Activated T-helper 2 cell treated with anti-CD3 and anti-CD28 coated beads, Interferon-gamma antibody, Interleukin-2, Interleukin-4, amounts not matched to agents 10 μg/mL and 5 μg/mL and 100 μg/mL, durations not matched to agents 14 hours and 24 hours and 36 hours (primary cell): Measurements from ENCODE around the gene GNG3. TPM values are rescaled to one million over a fixed set of nuclear protein-coding genes. Genes with fewer than 3 reads are reported as not detected.

Source experiments
- DNase-seq: peaks from one replicate; pipeline ENCODE4 v3.0.0; 2021; ENCODE audit warnings: low spot score
- H3K27ac Mint-ChIP-seq: one replicate; pipeline ENCODE4 v1.8.0; 2021; ENCODE audit warnings: mixed read lengths
- H3K27me3 Mint-ChIP-seq: one replicate; pipeline ENCODE4 v1.8.0; 2021; ENCODE audit warnings: low read depth, mixed read lengths
- H3K36me3 Mint-ChIP-seq: one replicate; pipeline ENCODE4 v1.8.0; 2021; ENCODE audit warnings: low read depth, mixed read lengths
- H3K4me1 Mint-ChIP-seq: one replicate; pipeline ENCODE4 v1.8.0; 2021; ENCODE audit warnings: low read depth, mixed read lengths
- H3K4me3 Mint-ChIP-seq: one replicate; pipeline ENCODE4 v1.8.0; 2021; ENCODE audit warnings: low read depth, mild to moderate bottlenecking, moderate library complexity, mixed read lengths
- H3K9me3 Mint-ChIP-seq: one replicate; pipeline ENCODE4 v1.8.0; 2021; ENCODE audit warnings: mixed read lengths
- intact Hi-C: fragments of 100-400 bp; cut with micrococcal nuclease; formaldehyde crosslinking; loops from one replicate; pipeline ENCODE4 v1.15.1; 2023
- total RNA-seq: library from RNA; stranded (reverse); gene quantifications from 2 replicates; pipeline ENCODE4 v1.2.3, GENCODE V29; 2022

Gene GNG3
- total RNA-seq, 1 donor from 2014 or later = not detected

DNA sequence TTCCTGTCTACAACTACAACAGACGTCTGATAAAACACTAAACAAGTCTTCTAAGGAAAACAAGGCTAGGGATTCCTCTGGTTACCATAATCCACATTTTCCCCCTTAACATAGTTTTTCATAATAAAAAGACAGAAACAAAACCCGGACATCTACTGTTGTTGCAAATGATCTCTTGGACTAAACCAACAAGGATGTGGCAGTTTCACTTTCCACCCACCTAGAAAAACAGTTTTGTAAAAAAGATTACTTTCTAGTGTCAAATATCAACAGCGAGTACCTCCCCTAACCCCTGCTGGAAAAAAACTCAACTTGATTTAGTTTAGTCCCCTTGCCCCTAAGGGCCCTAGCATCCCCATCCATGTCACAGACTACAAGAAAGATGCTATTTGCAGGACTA is 5.4 kb downstream of the GNG3 start:
- H3K4me3 Mint-ChIP-seq = peak overlapping the region; percentile 27
- H3K4me1 Mint-ChIP-seq = peaks cover 58% of the 10 kb centered on the region
- peaks cover 74% of the 10 kb centered on the region for H3K36me3 Mint-ChIP-seq
- peak overlapping the region; percentile 87 for H3K27ac Mint-ChIP-seq
- intact Hi-C loops = loop anchor here (2.0 kb wide), 1 partner anchor 42 kb away; the partner anchor contains the start of gene UQCC3
- no peak for DNase-seq
- no peaks in the 10 kb centered on the region for H3K9me3 Mint-ChIP-seq
- no peaks in the 10 kb centered on the region for H3K27me3 Mint-ChIP-seq

- no peak for DNase-seq
- no peaks in the 10 kb centered on the region for H3K9me3 Mint-ChIP-seq
- peak overlapping the region; percentile 24 for H3K4me3 Mint-ChIP-seq
- peaks cover 78% of the 10 kb centered on the region for H3K36me3 Mint-ChIP-seq
- peaks cover 57% of the 10 kb centered on the region for H3K4me1 Mint-ChIP-seq
- no peaks in the 10 kb centered on the region for H3K27me3 Mint-ChIP-seq
- peak overlapping the region; percentile 87 for H3K27ac Mint-ChIP-seq
- intact Hi-C loops = loop anchor here (2.0 kb wide), 1 partner anchor 43 kb away; the partner anchor contains the start of gene UQCC3
Measured at GRCh38 chr11:62713343-62713742, 5.9 kb downstream of the GNG3 start.

DNA sequence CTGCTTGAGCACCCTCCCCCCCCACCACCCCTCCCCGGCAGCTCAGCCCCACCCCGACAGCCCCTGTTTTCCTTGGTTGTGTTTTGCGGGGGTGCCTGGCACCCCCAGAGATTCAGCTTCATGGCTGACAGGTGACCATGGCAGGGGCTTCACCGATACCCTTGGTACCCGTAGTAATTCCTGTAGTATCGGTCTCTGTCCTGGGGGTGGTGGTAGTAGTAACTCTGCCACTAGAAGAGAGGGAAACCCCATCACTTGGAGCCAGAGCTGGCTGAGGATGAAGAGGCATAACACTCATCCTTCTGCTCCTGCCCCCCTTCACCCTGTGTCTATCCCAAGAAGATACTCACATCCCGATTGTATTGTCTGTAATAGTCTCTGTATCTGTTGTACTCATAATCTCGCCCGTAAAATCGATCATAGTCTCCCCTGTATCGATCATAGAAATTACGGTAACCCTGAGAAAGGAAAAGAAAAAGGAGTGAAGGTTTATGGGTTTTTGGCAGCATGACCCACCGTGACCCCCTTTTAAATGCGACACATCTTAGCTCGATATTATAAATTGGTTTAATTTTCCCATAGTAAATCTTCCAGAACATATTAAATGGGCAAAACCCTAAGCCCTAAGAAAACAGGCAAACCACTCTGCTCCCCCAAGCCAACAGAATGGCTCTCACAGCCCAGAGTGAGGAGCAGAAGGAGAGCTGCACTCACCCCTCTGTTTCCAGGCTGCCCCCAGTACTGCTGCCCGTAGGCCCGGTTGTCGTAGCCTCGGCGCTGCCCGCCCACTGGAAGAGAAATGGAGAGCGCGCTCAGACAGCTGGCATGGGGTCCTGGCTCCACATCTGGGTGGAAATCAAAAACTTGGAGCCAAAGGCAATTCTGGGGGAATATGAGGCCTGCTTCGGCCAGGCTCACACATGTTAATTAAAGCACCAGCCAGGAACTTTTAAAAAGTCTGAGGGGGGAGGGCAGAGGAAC is 8.0 kb downstream of the GNG3 start:
- Mint-ChIP-seq H3K4me1 (peaks cover 56% of the 10 kb centered on the region), H3K36me3 (peaks cover 90% of the 10 kb centered on the region), H3K27ac (peak overlapping the region; percentile 57), H3K9me3 (no peaks in the 10 kb centered on the region), H3K4me3 (no peak overlapping the region), H3K27me3 (no peaks in the 10 kb centered on the region)
- intact Hi-C loops = no loop called here
- no peak for DNase-seq

DNA sequence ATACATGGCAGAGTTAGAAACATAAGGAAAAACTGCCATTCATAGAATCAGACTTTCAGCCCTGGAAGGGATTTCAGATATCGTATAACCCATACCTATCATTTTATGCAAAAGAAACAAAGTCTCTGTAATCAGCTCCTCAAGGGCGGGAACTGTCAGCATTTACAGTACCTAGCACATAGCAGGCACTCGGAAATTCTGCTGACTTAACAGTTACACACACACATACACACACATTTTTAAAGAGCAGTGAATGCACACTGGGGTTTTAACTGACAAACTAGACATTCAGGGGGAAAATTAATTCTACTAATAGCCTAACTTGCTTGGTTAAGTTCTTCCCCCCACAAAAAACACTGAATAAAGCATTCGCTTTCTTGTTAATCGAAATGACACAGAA is 8.7 kb downstream of the GNG3 start:
- Mint-ChIP-seq H3K4me1 (peaks cover 57% of the 10 kb centered on the region), H3K9me3 (no peaks in the 10 kb centered on the region), H3K27me3 (no peaks in the 10 kb centered on the region), H3K27ac (peak overlapping the region; percentile 5), H3K36me3 (peaks cover 91% of the 10 kb centered on the region), H3K4me3 (no peak overlapping the region)
- DNase-seq = no peak
- intact Hi-C loops = no loop called here

GRCh38 chr11:62716816-62717215 is 9.3 kb downstream of the GNG3 start:
- Mint-ChIP-seq H3K27me3 (no peaks in the 10 kb centered on the region), H3K9me3 (no peaks in the 10 kb centered on the region), H3K27ac (no peak overlapping the region), H3K4me1 (peaks cover 62% of the 10 kb centered on the region), H3K4me3 (no peak overlapping the region), H3K36me3 (peaks cover 92% of the 10 kb centered on the region)
- no peak for DNase-seq
- intact Hi-C loops = no loop called here

DNA sequence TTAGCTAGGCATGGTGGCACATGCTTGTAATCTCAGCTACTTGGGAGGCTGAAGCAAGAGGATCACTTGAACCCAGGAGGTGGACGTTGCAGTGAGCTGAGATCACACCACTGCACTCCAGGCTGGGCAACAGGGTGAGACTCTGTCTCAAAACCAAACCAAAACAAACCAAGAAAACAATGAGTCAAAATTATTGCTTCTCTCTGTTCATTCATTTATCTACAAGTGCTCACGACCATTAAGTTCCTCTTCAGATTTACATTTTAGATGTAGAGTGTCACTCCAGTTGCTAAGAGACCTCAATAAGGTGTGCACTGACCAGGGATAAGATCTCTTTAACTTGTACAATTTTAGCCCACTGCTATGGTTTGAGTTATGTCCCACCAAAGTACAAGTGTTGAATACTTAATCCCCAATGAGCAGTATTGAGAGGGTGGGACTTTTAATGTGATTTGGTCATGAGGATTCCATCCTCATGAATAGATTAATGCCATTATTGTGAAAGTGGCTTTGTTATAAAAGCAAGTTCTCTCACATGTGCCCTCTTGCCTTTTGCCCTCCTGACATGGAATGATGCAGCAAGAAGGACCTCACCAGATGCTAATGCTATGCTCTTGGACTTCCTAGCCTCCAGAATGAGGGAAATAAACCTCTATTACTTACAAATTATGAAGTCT is 12.0 kb downstream of the GNG3 start:
- H3K27me3 Mint-ChIP-seq = no peaks in the 10 kb centered on the region
- no peak for DNase-seq
- intact Hi-C loops = no loop called here
- peak overlapping the region; percentile 38 for H3K27ac Mint-ChIP-seq
- H3K36me3 Mint-ChIP-seq = peaks cover 95% of the 10 kb centered on the region
- H3K4me3 Mint-ChIP-seq = no peak overlapping the region
- H3K4me1 Mint-ChIP-seq = peaks cover 60% of the 10 kb centered on the region
- H3K9me3 Mint-ChIP-seq = no peaks in the 10 kb centered on the region

- intact Hi-C loops = no loop called here
- H3K36me3 Mint-ChIP-seq = peaks cover 92% of the 10 kb centered on the region
- H3K27ac Mint-ChIP-seq = peak overlapping the region; percentile 52
- peaks cover 53% of the 10 kb centered on the region for H3K4me1 Mint-ChIP-seq
- no peak for DNase-seq
- H3K27me3 Mint-ChIP-seq = no peaks in the 10 kb centered on the region
- no peaks in the 10 kb centered on the region for H3K9me3 Mint-ChIP-seq
- H3K4me3 Mint-ChIP-seq = no peak overlapping the region
Measured at GRCh38 chr11:62721994-62722393, 14.5 kb downstream of the GNG3 start.

- Mint-ChIP-seq H3K27me3 (no peaks in the 10 kb centered on the region), H3K4me1 (peaks cover 45% of the 10 kb centered on the region), H3K27ac (peak overlapping the region; percentile 56), H3K9me3 (no peaks in the 10 kb centered on the region), H3K36me3 (peaks cover 81% of the 10 kb centered on the region), H3K4me3 (peak overlapping the region; percentile 99)
- no peak for DNase-seq
- intact Hi-C loops = no loop called here
Measured at GRCh38 chr11:62724171-62724570, 16.7 kb downstream of the GNG3 start.

DNA sequence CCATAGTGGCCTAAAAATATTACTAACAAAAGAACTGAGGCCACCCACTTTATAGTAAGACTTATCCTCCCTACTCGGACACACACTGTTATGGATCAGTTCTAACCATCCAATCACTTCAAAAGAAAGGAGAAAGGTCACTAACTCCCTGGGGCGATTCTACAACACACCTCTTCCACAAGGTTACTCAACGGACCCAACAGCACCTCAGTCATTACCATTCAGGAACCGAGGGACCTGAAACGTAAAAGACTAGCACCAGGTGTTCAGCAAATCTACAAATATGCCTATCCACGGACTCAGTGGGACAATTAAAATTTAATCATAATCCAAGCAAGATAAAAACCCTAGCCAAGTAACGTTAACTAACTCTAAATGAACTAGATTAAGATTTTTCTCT is 18.2 kb downstream of the GNG3 start:
- Mint-ChIP-seq H3K27ac (peak overlapping the region; percentile 65), H3K4me1 (peaks cover 43% of the 10 kb centered on the region), H3K9me3 (no peaks in the 10 kb centered on the region), H3K36me3 (peaks cover 75% of the 10 kb centered on the region), H3K4me3 (peak overlapping the region; percentile 99), H3K27me3 (no peaks in the 10 kb centered on the region)
- intact Hi-C loops = loop anchor here (2.0 to 5.0 kb wide), 4 partner anchors 53 to 155 kb away; partner anchors contain the start of genes INTS5, LBHD1, MTA2 and SLC3A2
- no peak for DNase-seq

GRCh38 chr11:62726156-62726914 is 18.9 kb downstream of the GNG3 start:
- H3K36me3 Mint-ChIP-seq = peaks cover 72% of the 10 kb centered on the region
- H3K27me3 Mint-ChIP-seq = no peaks in the 10 kb centered on the region
- peak overlapping the region; percentile 65 for H3K27ac Mint-ChIP-seq
- no peaks in the 10 kb centered on the region for H3K9me3 Mint-ChIP-seq
- peak overlapping the region; percentile 99 for H3K4me3 Mint-ChIP-seq
- peaks cover 37% of the 10 kb centered on the region for H3K4me1 Mint-ChIP-seq
- no peak for DNase-seq
- intact Hi-C loops = loop anchor here (2.0 to 5.0 kb wide), 4 partner anchors 54 to 154 kb away; partner anchors contain the start of genes INTS5, LBHD1, MTA2 and SLC3A2

DNA sequence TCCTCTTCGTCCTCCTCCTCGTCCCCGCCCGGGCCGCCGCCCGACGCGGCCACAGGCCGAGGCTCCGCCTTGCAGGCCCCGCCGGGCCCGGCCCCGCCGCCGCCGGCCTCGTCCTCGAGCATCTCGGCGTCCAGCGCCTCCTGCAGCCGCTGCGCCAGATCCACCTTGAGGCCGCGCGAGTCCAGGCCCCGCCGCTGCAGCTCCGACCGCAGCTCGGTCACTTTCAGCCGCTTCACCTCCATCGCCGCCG is 19.4 kb downstream of the GNG3 start:
- H3K4me3 Mint-ChIP-seq = peak overlapping the region; percentile 99
- peak overlapping the region; percentile 96 for H3K27ac Mint-ChIP-seq
- H3K27me3 Mint-ChIP-seq = no peaks in the 10 kb centered on the region
- DNase-seq = no peak
- peaks cover 34% of the 10 kb centered on the region for H3K4me1 Mint-ChIP-seq
- intact Hi-C loops = loop anchor here (1.0 to 5.0 kb wide), 9 partner anchors 18 to 154 kb away; partner anchors contain the start of genes INTS5, LBHD1, MTA2 and SLC3A2
- no peaks in the 10 kb centered on the region for H3K9me3 Mint-ChIP-seq
- H3K36me3 Mint-ChIP-seq = peaks cover 70% of the 10 kb centered on the region

- peaks cover 65% of the 10 kb centered on the region for H3K36me3 Mint-ChIP-seq
- peak within 1 kb of the TSS; percentile 96 for H3K27ac Mint-ChIP-seq
- peaks cover 30% of the 10 kb centered on the region for H3K4me1 Mint-ChIP-seq
- peak within 1 kb of the TSS; percentile 99 for H3K4me3 Mint-ChIP-seq
- H3K9me3 Mint-ChIP-seq = no peaks in the 10 kb centered on the region
- H3K27me3 Mint-ChIP-seq = no peaks in the 10 kb centered on the region
- intact Hi-C loops = loop anchor here (1.0 to 5.0 kb wide), 9 partner anchors 18 to 153 kb away; partner anchors contain the start of genes INTS5, LBHD1, MTA2 and SLC3A2
- peak; percentile 100 for DNase-seq
Measured at GRCh38 chr11:62727165-62727871, 19.8 kb downstream of the GNG3 start, which contains the start of gene HNRNPUL2. TSS of gene HNRNPUL2 (minus strand) at chr11:62727457. CDS start at chr11:62727156, 301 bp downstream.
